Activated CD8-positive, alpha-beta memory T cell treated with anti-CD3 and anti-CD28 coated beads, Interleukin-2, amount 50 U/mL, for 24 hours (primary cell): ENCODE results near the gene GAGE10.
"Not testable (repeated sequence)": the region's sequence is repeated elsewhere in the genome, so short reads cannot be mapped to it uniquely, and the experiment has no call there.

ENCODE experiments used
- DNase-seq: peaks from one replicate; pipeline ENCODE4 v3.0.0-alpha.2; 2020; ENCODE audit errors: extremely low read depth

The GAGE10 gene

DNA sequence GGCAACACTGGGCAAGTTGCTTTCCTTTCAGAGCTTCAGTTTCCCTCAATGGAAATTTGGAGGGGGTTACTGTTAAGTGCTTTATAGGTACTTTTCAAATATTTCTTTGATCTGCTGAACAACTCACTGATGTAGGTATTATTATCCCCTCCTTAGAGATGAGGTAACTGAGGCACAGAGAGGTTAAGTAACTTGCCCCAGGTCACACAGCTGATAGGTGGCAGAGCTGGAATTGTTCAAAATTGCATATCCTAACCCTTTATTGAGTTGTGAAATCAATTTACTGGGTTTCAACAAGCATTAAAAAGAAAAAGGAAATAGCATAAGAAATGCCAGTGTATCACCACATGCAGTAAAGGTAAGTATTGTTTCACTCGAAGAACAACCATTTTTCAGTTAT is 27.2 kb upstream of the GAGE10 start:
- no peak for DNase-seq

DNA sequence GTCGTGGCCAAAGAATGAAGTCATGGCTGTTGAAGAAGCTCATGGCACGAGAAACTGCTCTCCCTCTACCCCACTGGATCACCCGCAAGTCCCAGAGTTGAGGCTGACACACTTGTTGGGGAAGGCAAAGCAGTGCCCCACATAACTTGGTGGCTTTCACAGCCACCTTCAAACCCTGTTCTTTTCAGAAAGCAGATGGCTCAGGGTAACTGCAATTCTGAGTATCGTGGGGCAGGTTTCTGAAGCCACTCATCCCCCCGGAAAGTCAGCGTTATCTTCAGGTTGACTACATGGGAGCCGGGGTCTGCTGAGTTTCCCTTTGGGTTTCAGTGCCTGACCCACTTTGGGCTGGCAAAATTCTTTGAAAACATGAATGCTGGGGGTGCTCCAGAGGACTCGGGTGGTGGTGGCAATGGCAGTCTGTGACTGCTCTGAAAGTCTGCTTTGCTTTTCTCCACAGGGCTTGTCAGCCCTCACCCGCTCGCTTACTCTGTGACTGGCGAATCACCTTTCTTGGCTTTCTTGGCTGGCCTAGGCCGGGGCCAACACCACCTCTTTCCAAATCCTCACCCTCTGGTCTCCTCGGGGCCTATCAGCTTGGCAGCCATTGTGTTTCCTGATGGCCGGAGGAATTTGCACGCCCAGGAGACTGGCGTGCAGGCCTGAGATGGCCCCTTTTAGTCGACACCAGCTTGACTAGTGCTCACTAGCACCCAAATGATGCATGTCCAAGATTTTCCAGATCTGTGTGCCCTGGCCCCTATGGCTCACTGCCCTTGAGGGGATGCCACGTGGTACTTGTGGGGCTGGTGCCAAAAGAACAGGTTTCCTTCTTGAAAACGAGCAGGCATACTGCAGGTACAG is 26.5 kb upstream of the GAGE10 start:
- DNase-seq, result no peak

DNA sequence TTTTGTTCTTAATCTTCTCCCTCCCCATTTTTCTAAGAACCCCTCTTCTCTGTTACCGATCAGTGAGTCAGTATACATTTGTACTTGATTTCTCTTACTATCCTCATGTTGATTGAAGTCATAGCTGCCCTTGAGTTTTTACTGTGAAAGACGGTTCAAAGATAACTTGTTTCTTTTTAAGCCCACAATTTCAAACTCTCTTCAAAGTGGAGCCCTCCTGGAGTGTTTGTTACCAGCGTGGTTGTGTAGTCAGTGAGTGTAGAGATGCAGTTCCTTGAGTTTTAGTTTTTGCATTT is 26.0 kb upstream of the GAGE10 start:
- DNase-seq, result no peak

DNA sequence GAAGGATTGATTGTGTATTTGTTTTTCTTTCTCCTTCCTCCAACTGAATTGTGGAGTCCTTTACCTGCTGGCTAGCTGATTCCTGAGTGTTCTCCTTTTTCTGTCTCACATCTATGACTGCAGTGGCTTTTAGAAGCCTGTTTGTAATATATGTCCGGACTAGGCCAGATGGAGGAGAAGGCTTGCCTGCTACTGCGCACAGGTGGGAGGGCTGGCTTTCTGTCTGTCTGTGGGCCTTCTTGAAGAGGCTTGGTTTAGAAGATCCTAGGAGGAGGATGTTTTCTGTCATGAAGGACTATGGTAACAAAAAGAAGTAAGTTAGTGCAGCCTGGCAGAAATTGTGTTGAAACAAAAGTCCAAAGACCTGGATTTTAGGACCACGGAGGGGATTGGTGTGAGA is 25.4 kb upstream of the GAGE10 start:
- DNase-seq, result no peak

DNA sequence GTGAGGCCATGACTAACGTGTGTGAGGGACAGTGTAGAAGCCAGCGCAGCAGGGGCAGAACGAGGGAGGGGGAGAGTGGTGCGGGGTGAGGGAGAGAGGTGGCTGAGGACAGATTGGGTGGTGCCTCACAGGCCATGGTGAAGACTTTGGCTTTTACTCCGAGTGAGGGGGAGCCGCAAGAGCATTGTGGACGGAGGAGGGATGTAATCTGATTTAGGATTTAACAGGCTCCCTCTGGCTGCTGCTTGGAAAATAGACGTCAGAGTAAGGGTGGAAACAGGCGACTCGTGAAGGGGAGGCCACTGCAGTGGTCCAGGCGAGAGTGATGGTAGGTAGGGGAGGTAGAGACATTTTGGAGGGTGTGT is 20.8 kb upstream of the GAGE10 start:
- DNase-seq, result no peak

DNA sequence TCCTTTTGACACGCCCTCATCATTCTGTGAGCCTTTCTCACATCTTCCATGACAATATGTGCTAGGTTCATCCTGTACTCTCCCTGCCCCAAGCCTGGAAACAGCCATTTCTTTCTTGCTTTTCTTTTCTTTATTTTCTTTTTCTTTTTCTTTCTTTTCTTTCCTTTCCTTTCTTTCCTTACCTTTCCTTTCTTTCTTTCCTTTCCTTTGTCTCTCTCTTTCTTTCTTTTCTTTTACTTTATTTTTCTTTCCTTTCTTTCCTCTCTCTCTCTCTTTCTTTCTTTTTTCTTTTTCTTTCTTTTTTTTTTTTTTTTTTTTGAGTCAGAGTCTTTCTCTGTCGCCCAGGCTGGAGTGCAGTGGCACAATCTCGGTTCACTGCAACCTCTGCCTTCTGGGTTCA is 19.2 kb upstream of the GAGE10 start:
- no peak for DNase-seq

DNA sequence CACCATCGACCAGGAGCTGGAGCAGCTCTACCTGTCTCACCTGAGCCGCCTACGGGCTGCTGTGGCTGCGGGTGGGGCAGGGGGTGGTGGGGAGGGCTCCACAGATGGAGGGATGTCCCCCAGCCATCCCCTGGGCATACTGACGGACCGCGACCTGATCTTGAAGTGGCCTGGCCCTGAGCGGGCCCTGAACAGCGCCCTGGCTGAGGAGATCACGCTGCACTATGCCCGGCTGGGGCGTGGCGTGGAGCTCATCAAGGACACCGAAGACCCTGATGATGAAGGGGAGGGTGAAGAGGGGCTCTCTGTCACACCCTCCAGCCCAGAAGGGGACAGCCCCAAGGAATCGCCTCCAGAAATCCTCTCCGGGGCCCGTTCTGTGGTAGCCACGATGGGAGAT is 17.3 kb upstream of the GAGE10 start:
- DNase-seq, result no peak

DNA sequence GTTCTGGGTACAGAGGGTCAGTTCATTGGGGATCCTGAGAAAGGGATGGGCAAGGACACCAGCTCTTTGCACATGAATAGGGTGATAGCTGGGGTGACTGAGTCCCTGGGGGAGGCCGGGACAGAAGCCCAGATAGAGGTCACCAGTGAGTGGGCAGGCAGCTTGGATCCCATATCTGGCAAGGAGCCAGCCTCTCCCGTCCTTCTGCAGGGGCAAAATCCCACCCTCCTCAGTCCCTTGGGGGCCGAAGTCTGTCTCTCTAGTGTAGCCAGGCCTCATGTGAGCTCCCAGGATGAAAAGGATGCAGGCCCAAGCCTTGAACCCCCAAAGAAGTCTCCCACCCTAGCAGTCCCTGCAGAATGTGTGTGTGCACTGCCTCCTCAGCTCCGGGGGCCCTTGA is 16.9 kb upstream of the GAGE10 start:
- no peak for DNase-seq

DNA sequence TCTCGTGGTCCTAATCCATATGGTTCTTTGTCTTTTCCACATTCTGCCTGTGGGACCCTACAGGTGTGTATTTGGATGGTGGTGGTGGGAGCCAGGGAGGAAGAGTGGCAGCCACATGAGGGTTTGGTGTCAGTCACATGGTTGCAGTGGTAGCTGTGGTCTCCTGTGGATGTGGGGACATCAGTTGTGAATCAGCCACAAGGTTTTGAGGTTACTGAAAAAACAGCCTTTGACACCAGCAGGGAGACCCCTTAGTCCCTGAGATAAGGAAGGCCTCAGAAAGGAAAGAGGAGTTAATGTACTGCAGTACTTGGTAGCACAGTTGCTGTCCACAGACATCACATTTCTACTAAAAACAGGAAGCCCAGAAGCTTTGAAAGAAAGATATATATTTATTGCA is 15.8 kb upstream of the GAGE10 start:
- no peak for DNase-seq

DNA sequence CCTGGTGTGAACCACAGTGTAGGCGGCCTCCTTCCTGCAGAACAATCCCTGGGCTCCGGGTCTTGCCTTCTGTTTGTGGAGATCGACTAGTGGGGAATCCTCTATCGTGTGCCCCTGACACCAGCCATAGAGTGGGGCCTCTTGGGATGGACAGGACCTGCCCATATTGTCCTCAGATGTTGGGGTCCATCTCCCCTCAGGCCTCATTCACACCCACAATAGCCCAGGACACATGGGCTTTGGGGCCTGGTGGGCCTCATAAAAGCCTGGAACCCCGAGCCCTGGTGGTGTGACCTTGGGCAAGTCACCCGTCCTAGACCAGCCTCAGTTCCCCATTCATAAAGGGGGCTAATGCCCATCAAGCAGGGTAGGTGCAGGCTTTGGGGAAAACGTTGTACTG is 13.2 kb upstream of the GAGE10 start:
- no peak for DNase-seq

DNA sequence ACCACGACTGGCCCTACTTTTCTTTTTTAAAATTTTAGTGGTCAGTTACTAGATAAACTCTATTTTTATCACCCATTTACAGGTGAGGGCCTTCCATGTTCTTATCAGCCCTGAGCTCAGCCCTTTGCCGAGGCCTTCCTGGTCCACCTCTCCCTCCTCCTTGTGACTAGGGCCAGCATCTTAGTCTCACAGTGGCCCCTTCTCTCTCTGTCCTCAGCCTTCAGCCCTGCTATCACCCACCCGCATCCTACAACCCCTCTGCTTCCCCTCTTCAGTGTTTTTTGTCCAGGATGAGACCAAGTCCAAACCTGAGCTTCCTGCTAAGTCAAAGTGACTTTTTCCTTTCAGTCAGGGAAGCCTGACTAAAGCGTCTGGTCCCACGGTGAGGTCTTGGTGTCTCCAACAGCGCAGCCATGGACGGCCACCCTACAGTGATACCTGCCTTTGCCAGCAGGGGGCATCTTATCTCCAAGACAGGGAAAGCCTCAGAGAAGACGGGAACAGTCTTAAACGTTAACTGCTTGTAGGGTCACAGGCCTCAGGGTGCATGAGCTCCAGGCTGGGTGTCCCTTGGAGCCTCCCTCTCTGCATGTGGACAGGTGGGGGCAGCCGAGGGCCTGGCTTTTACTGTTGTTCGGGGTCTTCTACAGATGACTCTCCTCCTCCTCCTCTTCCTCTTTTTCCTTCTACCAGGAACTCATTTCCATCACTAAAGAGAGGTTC is 11.7 kb upstream of the GAGE10 start:
- peak; percentile 35 for DNase-seq

DNA sequence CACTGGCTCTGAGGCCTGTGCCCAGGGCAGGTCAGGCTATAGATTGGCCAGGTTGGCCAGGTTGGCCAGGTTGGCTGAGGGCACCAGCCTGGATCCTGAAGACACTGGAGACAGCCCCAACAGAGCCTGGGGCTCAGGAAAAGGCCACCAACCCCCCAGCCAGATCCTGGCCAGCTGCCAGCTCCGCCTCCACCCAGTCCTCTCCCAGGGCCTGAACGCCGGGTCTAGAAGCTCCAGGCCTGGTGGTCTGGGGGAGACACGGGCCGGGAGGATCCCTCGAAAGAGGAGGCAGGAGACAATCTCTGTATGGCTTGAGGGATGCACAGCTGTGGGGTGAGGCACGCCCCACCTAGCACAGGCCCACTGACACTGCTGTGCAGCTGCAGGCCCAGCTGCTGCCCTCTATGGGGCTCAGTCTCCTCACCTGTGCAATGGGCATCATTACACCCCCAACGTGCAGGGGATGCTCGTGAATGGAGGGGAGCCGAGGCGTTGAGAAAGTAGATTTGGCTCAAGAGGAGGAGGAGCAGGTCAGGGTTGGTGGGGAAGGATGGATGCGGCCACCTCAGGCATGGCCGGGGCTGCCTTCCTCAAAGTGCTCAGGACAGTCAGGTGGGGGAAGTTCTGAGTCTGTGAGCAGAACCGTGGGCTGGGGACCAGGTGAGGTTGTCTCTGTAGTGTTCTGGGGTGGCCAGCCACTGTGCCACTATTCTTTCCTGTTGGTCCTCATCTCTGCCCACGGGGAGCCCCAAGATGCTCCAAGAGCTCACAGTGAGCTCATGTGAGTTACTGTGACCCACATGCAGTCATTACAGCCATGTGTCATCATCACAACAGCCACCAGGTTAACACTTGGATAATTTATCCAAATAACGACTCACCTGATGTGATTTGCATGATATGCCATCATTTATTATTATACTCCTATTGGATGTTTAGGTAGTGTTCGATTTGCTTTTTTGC is 10.8 kb upstream of the GAGE10 start:
- no peak for DNase-seq

DNA sequence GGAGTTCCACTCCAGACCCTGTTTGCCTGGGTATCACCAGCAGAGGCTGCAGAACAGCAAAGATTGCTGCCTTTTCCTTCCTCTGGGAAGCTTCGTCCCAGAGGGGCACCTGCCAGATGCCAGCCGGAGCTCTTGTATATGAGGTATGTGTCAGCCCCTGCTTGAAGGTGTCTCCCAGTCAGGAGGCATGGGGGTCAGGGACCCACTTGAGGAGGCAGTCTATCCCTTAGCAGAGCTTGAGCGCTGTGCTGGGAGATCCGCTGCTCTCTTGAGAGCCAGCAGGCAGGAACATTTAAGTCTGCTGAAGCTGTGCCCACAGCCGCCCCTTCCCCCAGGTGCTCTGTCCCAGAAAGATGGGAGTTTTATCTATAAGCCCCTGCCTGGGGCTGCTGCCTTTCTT is 4.2 kb upstream of the GAGE10 start:
- DNase-seq, result not testable (repeated sequence)

DNA sequence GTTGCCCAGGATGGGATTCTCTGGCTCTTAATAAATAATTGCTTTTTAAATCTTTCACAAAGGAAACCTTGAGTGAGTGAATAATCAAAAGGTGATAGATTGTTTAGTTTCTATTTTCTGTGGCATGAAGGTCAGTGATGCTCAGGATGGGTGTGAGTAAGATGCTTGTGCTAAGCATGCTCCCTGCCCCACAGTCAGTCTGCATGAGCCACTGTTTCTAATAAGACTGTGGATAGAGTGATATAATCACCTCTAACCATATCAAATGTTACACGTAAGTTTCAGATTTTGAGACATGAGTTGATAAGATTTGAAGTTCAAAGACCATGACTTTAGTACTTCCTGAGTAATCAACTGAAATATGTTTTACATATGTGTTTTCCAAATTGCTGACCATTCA is 2.7 kb upstream of the GAGE10 start:
- DNase-seq, result no peak

DNA sequence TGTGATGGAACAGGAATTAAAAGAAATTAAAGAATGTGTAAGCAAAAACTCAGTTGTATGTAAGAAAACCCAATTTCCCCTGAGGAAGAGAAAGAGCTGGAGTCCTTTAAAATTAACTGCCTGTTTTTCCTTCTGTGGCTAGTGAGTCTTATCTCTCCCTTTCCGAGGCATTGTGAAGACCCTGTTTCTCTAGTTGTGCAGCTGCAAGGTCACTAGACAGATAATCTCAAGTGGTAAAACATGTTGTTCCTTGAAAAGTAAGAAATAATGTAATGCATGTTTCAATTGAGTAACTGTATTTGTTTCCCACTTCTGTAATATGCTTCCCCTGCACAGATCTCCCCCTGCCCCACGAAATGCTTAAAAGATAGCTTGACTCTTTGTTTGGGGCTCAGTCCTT is 4.3 kb downstream of the GAGE10 start:
- not testable (repeated sequence) for DNase-seq

DNA sequence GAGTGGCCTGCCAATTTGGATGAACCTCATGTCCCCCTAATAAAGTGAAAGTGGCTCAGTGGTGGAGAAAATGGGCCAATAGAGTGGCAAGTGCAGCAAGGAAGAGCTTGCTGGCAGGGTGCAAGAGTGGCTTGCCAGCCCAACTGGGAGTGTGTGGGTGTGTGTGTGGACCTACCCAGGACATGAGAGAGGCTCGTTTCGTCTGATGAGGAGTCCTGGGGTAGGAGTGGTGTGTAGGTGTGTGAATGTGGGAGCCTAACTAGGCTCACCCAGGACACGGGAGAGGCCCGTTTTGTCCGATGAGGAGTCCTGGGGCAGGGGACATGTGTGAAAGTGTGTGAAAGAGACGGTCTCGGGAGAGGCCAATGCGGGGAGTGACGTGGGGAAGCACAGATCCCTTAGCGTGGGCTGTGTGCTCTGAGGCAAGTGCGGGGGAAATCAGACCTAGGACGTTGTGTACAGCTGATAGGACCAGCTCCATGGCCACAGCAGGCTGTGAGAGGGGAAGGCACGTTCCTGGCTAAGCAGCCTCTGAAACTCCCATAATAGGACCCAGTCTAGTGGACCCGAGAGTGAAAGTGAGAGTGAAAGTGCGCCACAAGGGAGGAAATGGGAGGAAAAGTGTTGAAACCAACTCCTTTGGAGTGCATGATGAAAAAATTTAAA is 5.3 kb downstream of the GAGE10 start:
- DNase-seq, result no peak

DNA sequence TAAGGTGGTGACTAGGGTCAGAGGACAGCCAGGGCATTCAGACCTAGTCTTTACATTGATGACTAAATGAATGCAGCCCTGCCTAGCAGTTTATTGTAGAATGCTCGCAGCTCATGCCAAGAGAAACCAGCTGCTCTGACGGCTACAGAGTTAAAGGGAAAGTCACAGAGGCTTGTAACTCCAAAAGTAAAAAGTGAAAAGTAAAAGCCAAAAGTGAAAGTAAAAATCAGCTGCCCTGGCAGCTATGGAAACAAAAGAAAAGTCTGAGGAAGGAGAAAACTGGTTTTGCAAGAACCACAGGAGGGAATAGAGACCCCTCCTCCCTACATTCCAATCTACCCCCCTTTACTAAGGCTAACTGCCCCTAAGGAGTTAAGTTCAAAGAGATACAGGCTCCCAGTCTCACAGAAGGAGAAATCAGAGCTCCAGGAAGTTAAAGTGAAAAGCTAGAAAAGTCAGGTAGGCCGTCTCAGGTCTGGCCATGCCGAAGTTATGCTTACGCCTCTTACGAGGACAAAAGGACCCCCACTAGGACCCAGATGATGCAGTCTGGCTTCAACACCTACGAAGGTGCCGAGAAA is 6.0 kb downstream of the GAGE10 start:
- DNase-seq, result no peak

DNA sequence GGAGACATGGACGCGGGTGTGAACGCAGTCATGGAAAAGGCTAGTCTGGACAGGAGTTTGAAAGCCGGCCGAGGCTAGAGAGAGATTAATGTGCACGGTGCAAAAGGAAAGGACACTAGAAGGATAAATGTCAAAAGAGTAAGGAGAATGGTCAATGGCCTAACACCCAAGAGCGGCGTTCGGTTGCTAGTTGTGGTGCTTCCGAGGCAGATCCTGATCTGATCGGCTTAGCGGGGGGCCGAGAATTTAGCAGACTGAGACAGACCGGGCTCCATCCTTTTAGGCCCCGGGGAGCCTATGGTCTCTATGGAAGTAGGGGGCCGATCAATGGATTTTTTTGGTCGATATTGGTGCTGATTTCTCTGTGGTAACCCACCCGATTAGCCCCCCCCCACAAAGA is 6.9 kb downstream of the GAGE10 start:
- no peak for DNase-seq

DNA sequence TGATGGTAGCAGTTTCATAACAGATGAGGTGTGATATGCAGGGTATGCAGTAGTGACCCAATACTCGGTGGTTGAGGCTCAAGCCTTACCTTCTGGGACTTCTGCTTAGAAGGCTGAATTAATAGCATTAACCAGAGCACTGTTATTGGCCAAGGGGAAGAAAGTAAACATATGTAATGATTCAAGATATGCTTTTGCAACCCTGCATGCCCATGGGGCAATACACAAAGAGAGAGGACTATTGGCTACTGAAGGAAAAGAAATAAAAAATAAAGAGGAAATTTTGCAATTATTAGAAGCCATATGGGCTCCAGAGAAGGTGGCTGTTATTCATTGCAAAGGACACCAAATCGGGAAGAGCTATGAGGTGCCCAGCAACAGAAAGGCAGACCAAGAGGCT is 8.7 kb downstream of the GAGE10 start:
- no peak for DNase-seq

DNA sequence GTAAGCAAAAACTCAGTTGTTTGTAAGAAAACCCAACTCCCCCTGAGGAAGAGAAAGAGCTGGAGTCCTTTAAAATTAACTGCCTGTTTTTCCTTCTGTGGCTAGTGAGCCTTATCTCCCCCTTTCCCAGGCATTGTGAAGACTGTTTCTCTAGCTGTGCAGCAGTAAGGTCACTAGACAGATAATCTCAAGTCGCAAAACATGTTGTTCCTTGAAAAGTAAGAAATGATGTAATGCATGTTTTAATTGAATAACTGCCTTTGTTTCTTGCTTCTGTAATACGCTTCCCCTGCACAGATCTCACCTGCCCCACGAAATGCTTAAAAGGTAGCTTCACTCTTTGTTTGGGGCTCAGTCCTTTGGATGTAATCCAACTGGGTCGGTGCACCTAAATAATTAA is 12.6 kb downstream of the GAGE10 start:
- no peak for DNase-seq

DNA sequence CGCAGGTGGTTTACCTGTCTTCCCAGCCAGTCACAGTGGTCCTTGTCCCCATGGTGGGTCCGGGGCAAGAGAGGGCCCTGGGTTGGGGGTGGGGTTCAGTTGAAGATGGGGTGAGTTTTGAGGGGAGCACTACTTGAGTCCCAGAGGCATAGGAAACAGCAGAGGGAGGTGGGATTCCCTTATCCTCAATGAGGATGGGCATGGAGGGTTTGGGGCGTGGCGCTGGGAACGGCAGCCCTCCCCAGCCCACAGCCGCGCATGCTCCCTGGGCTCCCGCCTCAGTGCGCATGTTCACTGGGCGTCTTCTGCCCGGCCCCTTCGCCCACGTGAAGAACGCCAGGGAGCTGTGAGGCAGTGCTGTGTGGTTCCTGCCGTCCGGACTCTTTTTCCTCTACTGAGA is 18.3 kb downstream of the GAGE10 start, which contains the start of gene GAGE12J:
GAGE12J (plus strand) TSS at position 301 of the 400 bp plus-strand sequence. CDS start 1,157 bp downstream, outside the sequence.
- not testable (repeated sequence) for DNase-seq
